Measurements from ENCODE around the gene FAM13B.

The FAM13B gene

GRCh38 chr5:138068742-138069600, 36.1 kb upstream of the FAM13B start:
- Mint-ChIP-seq H3K27me3 (ENCODE audit: low read depth) (peaks cover 5% of the 10 kb centered on the region), H3K4me3 (no peak overlapping the region), H3K27ac (no peak overlapping the region), H3K36me3 (ENCODE audit: low read depth) (no peaks in the 10 kb centered on the region), H3K4me1 (no peaks in the 10 kb centered on the region), H3K9me3 (no peaks in the 10 kb centered on the region)
- TF ChIP-seq CTCF (IDR thresholded peaks at IDR 0.05; ENCODE audit: unreplicated experiment in 3 of 3): peak; percentile 40 to 54 (median 45)

- no peak for TF ChIP-seq CTCF (IDR thresholded peaks at IDR 0.05; ENCODE audit: unreplicated experiment in 3 of 3)
- no peak overlapping the region for H3K4me3 Mint-ChIP-seq
Measured at GRCh38 chr5:138067945-138068344, 35.1 kb upstream of the FAM13B start.

GRCh38 chr5:138065102-138065501, 32.2 kb upstream of the FAM13B start:
- no peak overlapping the region for H3K4me3 Mint-ChIP-seq
- TF ChIP-seq CTCF (IDR thresholded peaks at IDR 0.05; ENCODE audit: unreplicated experiment in 3 of 3): no peak

More at GRCh38 chr5:138067945-138068344, 35.1 kb upstream of the FAM13B start:
- H3K27ac Mint-ChIP-seq: no peak overlapping the region
- no peaks in the 10 kb centered on the region for H3K4me1 Mint-ChIP-seq
- no peaks in the 10 kb centered on the region for H3K36me3 Mint-ChIP-seq (ENCODE audit: low read depth)
- H3K9me3 Mint-ChIP-seq: no peaks in the 10 kb centered on the region
- H3K27me3 Mint-ChIP-seq (ENCODE audit: low read depth): peaks cover 5% of the 10 kb centered on the region

GRCh38 chr5:138064526-138064925, 31.6 kb upstream of the FAM13B start:
- Mint-ChIP-seq H3K4me3 (no peak overlapping the region), H3K27me3 (ENCODE audit: low read depth) (no peaks in the 10 kb centered on the region), H3K4me1 (no peaks in the 10 kb centered on the region), H3K36me3 (ENCODE audit: low read depth) (no peaks in the 10 kb centered on the region), H3K27ac (peak overlapping the region in 1 of 3 experiments; percentile 11), H3K9me3 (no peaks in the 10 kb centered on the region)
- TF ChIP-seq CTCF (IDR thresholded peaks at IDR 0.05; ENCODE audit: unreplicated experiment in 3 of 3): no peak

More at GRCh38 chr5:138065102-138065501, 32.2 kb upstream of the FAM13B start:
- Mint-ChIP-seq H3K4me1 (no peaks in the 10 kb centered on the region), H3K27ac (no peak overlapping the region), H3K27me3 (ENCODE audit: low read depth) (no peaks in the 10 kb centered on the region), H3K36me3 (ENCODE audit: low read depth) (no peaks in the 10 kb centered on the region), H3K9me3 (no peaks in the 10 kb centered on the region)

- no peak overlapping the region for H3K27ac Mint-ChIP-seq
Measured at GRCh38 chr5:138054847-138055558, 22.1 kb upstream of the FAM13B start.

More at GRCh38 chr5:138054847-138055558, 22.1 kb upstream of the FAM13B start:
- no peaks in the 10 kb centered on the region for H3K4me1 Mint-ChIP-seq
- no peaks in the 10 kb centered on the region for H3K9me3 Mint-ChIP-seq
- peaks cover 5% of the 10 kb centered on the region for H3K27me3 Mint-ChIP-seq (ENCODE audit: low read depth)
- H3K36me3 Mint-ChIP-seq (ENCODE audit: low read depth): no peaks in the 10 kb centered on the region
- H3K4me3 Mint-ChIP-seq: peak overlapping the region in 2 of 3 experiments; percentile 31 to 37
- no peak for TF ChIP-seq CTCF (IDR thresholded peaks at IDR 0.05; ENCODE audit: unreplicated experiment in 3 of 3)

Measured in nephron (organoid).